Stimulated activated CD4-positive, alpha-beta T cell treated with anti-CD3 and anti-CD28 coated beads, Interleukin-2, amount 100 ng/mL, for 48 hours (primary cell): ENCODE measurements around the gene SLC47A1.
"Not testable (repeated sequence)": the region's sequence is repeated elsewhere in the genome, so short reads cannot be mapped to it uniquely, and the experiment has no call there.

Experiments used
- DNase-seq, 2 donors: peaks; one replicate each; pipeline ENCODE4 v3.0.0-alpha.2; 2020

SLC47A1 gene

GRCh38 chr17:19533718-19534561 is at the start of gene SLC47A1:
TSS of gene SLC47A1 (plus strand) at chr17:19533854. CDS start at chr17:19533940, 86 bp downstream.
- no peak for DNase-seq

- no peak for DNase-seq
Observed at GRCh38 chr17:19485800-19486340, 47.8 kb upstream of the SLC47A1 start.

- no peak for DNase-seq
Observed at GRCh38 chr17:19486351-19487023, 47.2 kb upstream of the SLC47A1 start.

- DNase-seq, result no peak
Observed at GRCh38 chr17:19487024-19487600, 46.5 kb upstream of the SLC47A1 start.

GRCh38 chr17:19492141-19492540 is 41.5 kb upstream of the SLC47A1 start:
- no peak for DNase-seq

- DNase-seq, result no peak
Observed at GRCh38 chr17:19494961-19495806, 38.5 kb upstream of the SLC47A1 start.

- DNase-seq, result no peak
Observed at GRCh38 chr17:19495828-19496528, 37.7 kb upstream of the SLC47A1 start.

GRCh38 chr17:19497624-19498023 is 36.0 kb upstream of the SLC47A1 start:
- no peak for DNase-seq

GRCh38 chr17:19501219-19501618 is 32.4 kb upstream of the SLC47A1 start:
- no peak for DNase-seq

- DNase-seq, result peak in 1 of 2 donors; percentile 31
Observed at GRCh38 chr17:19502517-19502916, 31.1 kb upstream of the SLC47A1 start.

- DNase-seq, result not testable (repeated sequence)
Observed at GRCh38 chr17:19505561-19505960, 28.1 kb upstream of the SLC47A1 start.

- DNase-seq, result peak; percentile 83
Observed at GRCh38 chr17:19507775-19508576, 25.7 kb upstream of the SLC47A1 start.

- DNase-seq, result no peak
Observed at GRCh38 chr17:19508577-19508867, 25.1 kb upstream of the SLC47A1 start.

- DNase-seq, result not testable (repeated sequence)
Observed at GRCh38 chr17:19509281-19509852, 24.3 kb upstream of the SLC47A1 start.

GRCh38 chr17:19510903-19511302 is 22.8 kb upstream of the SLC47A1 start:
- no peak for DNase-seq

GRCh38 chr17:19513897-19514488 is 19.7 kb upstream of the SLC47A1 start:
- peak; percentile 51 to 52 for DNase-seq

- DNase-seq, result no peak
Observed at GRCh38 chr17:19517699-19518098, 16.0 kb upstream of the SLC47A1 start.

GRCh38 chr17:19519388-19520291 is 14.0 kb upstream of the SLC47A1 start:
- DNase-seq, result not testable (repeated sequence)

GRCh38 chr17:19520641-19521040 is 13.0 kb upstream of the SLC47A1 start:
- DNase-seq, result no peak
